ENCODE data around the gene OR6C68. TPM values are rescaled to one million over a fixed set of nuclear protein-coding genes. Genes with fewer than 3 reads are reported as not detected.
"Not testable (repeated sequence)": the region's sequence is repeated elsewhere in the genome, so short reads cannot be mapped to it uniquely, and the experiment has no call there.

OR6C68 gene
- not detected in 2 replicates for total RNA-seq (2014; rRNA removed; shearing (Covaris generic))

DNA sequence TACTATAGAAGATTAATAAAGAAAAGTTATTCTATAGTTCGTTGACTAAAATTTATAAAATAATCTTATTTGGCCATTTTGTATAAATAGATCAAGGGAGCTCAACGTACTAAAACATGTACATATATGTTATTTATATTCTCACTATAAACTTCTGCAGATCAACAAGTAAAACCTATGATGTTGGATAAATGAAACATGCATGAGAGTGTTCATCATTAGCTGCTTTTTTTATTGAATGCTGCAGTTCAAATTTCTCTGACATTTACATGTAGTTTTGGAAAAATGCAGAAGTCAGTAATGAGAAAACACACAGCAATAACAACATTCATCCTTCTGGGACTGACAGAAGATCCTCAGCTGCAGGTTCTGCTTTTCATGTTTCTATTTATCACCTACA is at the start of gene OR6C68:
TSS of gene OR6C68 (plus strand) at position 301 of the 400 bp plus-strand sequence. CDS start at position 301, 0 bp downstream.
- no peak for DNase-seq (ENCODE audit: low read depth)

GRCh38 chr12:55443776-55444175 is 48.4 kb upstream of the OR6C68 start, which contains the start of gene OR6C2:
OR6C2 (plus strand) TSS chr12:55444076; CDS start chr12:55452214, 8,138 bp downstream.
- DNase-seq (ENCODE audit: low read depth), result no peak

- no peak for DNase-seq (ENCODE audit: low read depth)
These were observed 46.8 kb upstream of the OR6C68 start for GRCh38 chr12:55445357-55445756.

GRCh38 chr12:55446326-55446725 is 45.9 kb upstream of the OR6C68 start:
- DNase-seq (ENCODE audit: low read depth), result peak; percentile 21

DNA sequence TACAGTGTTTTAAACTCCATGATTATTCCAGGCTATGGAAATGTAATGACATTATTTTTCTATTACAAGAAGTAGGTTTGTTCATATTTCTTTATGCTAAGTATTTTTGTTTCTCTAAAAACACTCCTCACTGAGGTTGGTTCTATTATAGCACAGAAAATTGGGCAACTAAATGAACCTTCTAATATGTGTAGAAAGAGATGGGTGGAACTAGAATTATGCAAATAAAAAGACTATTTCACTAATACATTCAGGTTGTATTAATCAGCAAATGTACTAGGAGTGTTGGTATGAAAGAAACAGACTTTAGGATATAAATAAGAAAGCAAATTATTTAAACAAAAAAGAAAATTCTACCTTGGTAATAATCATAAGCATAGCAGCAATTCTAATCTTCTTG is 43.4 kb upstream of the OR6C68 start:
- no peak for DNase-seq (ENCODE audit: low read depth)

GRCh38 chr12:55464926-55465325 is 27.3 kb upstream of the OR6C68 start:
- not testable (repeated sequence) for DNase-seq (ENCODE audit: low read depth)

- no peak for DNase-seq (ENCODE audit: low read depth)
These were observed 24.3 kb upstream of the OR6C68 start for GRCh38 chr12:55467836-55468235.

DNA sequence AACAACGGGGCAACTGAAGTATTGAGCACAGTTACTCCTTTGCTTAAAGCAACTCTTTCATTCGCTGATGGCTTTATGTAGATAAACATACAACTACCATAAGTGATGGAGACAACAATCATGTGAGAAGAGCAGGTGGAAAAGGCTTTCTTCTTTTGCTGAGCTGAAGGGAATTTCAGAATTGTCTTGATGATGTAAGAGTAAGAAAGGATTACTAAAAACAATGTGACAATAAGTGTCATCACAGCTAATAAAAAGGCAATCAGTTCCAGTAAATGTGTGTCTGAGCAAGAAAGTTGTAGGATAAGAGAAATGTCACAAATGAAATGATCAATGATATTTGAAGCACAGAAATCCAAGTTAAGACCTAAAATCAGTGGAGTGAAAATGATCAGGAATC is 22.9 kb upstream of the OR6C68 start:
- DNase-seq (ENCODE audit: low read depth), result no peak

DNA sequence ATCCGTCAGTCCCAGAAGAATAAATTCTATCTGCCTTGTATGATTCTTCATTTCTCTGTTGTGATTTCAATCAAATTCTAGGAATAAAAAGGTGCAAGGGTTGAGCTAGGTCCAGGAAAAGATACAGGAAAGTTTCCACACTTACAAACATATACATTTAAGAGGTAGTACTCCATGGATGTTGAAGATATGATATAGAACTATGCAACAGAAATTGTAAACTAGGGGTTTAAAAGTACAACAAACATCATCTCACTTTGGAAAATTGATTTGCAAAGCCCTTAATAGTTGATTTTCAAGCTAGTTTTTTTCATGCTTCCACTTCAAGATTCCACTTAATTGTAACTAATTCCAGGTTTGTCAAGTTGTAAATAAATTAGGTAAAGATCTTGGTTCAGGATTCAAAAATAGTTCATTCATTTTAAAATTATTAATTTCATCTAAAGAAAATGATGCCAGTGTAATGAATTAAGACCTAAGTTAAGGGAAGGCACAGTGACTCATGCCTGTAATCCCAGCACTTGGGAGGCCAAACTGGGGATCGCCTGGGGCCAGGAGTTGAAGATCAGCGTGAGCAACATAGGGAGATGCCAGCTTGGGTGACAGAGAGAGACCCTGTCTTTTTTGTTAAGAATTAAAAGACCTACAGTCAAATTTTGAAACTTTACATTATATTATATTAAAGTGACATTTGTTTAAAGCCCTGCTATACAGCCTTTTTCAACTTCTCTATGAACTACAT is 21.9 kb upstream of the OR6C68 start, which contains the start of gene OR6C70:
TSS of gene OR6C70 (minus strand) at position 51 of the 742 bp plus-strand sequence. CDS start at position 51, 0 bp downstream.
- peak; percentile 92 for DNase-seq (ENCODE audit: low read depth)

DNA sequence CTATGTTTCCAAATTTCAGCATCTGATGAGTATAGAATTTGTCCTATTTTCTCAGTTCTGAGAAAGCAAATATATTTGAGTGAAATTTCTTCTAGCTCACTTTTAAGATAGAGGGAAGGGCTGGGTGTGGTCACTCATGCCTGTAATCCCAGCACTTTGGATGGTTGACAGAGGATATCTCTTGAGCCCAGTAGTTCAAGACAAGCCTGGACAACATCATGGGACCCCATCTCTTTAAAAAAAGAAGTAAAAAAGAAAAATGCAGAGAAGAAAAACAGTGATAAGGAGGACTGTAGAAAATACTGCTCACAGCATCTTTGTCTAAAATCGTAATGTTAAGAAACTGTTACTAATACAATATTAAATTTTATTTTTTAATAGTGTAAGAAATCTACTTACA is 19.9 kb upstream of the OR6C68 start:
- DNase-seq (ENCODE audit: low read depth), result no peak

GRCh38 chr12:55479136-55479535 is 13.0 kb upstream of the OR6C68 start:
- DNase-seq (ENCODE audit: low read depth), result not testable (repeated sequence)

- DNase-seq (ENCODE audit: low read depth), result not testable (repeated sequence)
These were observed 7.9 kb upstream of the OR6C68 start for GRCh38 chr12:55484284-55484683.

GRCh38 chr12:55495490-55495889 is 3.3 kb downstream of the OR6C68 start:
- no peak for DNase-seq (ENCODE audit: low read depth)

DNA sequence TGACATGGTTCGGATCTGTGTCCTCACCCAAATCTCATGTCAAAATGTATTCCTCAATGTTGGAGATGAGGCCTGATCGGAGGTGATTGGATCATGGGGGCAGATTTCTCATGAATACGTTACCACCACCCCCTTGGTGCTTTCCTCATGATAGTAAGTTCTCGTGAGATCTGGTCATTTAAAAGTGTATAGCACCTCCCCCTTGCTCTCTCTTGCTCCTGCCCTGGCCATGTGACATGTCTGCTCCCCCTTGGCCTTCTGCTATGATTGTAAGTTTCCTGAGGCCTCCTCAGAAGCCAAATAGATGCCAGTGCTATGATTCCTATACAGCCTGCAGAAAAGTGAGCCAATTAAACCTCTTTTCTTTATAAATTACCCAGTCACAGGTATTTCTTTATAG is 7.1 kb downstream of the OR6C68 start:
- DNase-seq (ENCODE audit: low read depth), result no peak

DNA sequence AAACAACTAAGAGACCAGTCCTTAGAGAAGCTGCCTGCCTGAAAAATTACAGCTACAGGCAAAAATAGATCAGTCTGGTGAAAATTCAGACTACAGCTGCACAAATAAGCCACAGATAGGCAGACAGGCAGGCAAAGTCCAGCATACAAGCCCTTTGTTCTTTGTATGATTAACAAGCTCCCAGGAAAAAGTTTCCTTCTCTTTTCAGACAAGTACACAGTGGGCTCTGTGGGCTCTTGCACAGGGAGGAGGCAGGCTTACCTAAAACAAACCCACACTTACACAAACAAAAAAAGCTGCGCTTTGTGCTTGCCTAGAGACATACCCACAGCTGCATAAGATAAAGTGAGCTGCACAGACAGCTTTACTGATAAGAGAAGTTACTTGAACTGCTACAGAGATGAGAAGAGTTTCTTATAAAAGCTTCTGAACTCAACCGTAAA is 7.7 kb downstream of the OR6C68 start:
- no peak for DNase-seq (ENCODE audit: low read depth)

DNA sequence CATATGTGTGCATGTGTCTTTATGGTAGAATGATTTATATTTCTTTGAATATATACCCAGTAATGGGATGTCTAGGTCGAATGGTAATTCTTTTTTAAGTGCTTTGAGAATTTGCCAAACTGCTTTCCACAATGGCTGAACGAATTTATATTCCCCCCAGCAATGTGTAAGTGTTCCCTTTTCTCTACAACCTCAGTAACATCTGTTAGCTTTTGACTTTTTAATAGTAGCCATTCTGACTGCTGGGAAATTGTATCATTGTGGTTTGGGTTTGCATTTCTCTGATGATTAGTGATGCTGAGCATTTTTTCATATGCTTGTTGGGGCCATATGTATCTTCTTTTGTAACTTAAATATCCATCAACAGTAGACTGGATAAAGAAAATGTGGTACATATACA is 9.4 kb downstream of the OR6C68 start:
- DNase-seq (ENCODE audit: low read depth), result no peak

- DNase-seq (ENCODE audit: low read depth), result no peak
These were observed 23.5 kb downstream of the OR6C68 start for GRCh38 chr12:55515696-55516095.

DNA sequence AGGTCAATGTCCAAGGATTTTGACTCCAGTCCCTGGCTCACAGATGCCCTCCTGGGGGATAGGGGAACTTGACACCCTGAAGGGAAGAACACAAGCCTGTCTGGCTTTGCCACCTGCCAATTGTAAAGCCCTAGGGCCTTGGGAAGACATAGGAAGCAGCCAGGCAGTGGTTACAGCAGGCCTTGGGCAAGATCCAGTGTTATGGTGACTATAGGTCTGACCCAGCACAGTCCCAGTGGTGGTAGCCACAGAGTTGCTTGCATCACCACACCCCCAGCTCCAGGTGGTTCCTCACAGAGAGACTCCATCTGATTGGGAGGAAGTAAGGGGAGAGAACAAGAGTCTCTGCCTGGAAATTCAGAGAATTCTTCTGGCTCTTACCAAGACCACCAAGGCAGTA is 24.2 kb downstream of the OR6C68 start:
- no peak for DNase-seq (ENCODE audit: low read depth)

Other genes with a start within 250 kb of the OR6C68 start
- not detected in 2 replicates for gene OR6C74, start 247.8 kb upstream of the OR6C68 start, total RNA-seq (2014; rRNA removed; shearing (Covaris generic))
- gene OR6C6, start 195.8 kb upstream of the OR6C68 start, total RNA-seq (2014; rRNA removed; shearing (Covaris generic)), result not detected in 2 replicates
- gene OR6C1, start 178.0 kb upstream of the OR6C68 start, total RNA-seq (2014; rRNA removed; shearing (Covaris generic)), result not detected in 2 replicates
- gene OR6C3, start 161.6 kb upstream of the OR6C68 start, total RNA-seq (2014; rRNA removed; shearing (Covaris generic)), result not detected in 2 replicates
- gene OR6C75, start 129.4 kb upstream of the OR6C68 start, total RNA-seq (2014; rRNA removed; shearing (Covaris generic)), result not detected in 2 replicates
- gene OR6C65, start 91.8 kb upstream of the OR6C68 start, total RNA-seq (2014; rRNA removed; shearing (Covaris generic)), result not detected in 2 replicates
- not detected in 2 replicates for gene OR6C76, start 66.1 kb upstream of the OR6C68 start, total RNA-seq (2014; rRNA removed; shearing (Covaris generic))
- gene OR6C2, start 48.3 kb upstream of the OR6C68 start, total RNA-seq (2014; rRNA removed; shearing (Covaris generic)), result not detected in 2 replicates
- gene OR6C70, start 22.2 kb upstream of the OR6C68 start, total RNA-seq (2014; rRNA removed; shearing (Covaris generic)), result 0.29 TPM in 1 of 2 replicates, not detected in the other
- not detected in 2 replicates for gene OR6C4, start 57.2 kb downstream of the OR6C68 start, total RNA-seq (2014; rRNA removed; shearing (Covaris generic))
- not detected in 2 replicates for gene OR2AP1, start 80.1 kb downstream of the OR6C68 start, total RNA-seq (2014; rRNA removed; shearing (Covaris generic))
- gene OR10P1, start 144.5 kb downstream of the OR6C68 start, total RNA-seq (2014; rRNA removed; shearing (Covaris generic)), result not detected in 2 replicates
- gene ITGA7, start 215.5 kb downstream of the OR6C68 start, total RNA-seq (2014; rRNA removed; shearing (Covaris generic)), result 2.4 and 3.4 TPM in 2 replicates
- gene BLOC1S1, start 223.7 kb downstream of the OR6C68 start, total RNA-seq (2014; rRNA removed; shearing (Covaris generic)), result 112 and 135 TPM in 2 replicates
- gene RDH5, start 228.0 kb downstream of the OR6C68 start, total RNA-seq (2014; rRNA removed; shearing (Covaris generic)), result 2.2 and 4.5 TPM in 2 replicates
- gene CD63, start 236.6 kb downstream of the OR6C68 start, total RNA-seq (2014; rRNA removed; shearing (Covaris generic)), result 638 and 824 TPM in 2 replicates

Measured in Daoy (cell line).